ENCODE results near the gene ADK.

ADK gene

DNA sequence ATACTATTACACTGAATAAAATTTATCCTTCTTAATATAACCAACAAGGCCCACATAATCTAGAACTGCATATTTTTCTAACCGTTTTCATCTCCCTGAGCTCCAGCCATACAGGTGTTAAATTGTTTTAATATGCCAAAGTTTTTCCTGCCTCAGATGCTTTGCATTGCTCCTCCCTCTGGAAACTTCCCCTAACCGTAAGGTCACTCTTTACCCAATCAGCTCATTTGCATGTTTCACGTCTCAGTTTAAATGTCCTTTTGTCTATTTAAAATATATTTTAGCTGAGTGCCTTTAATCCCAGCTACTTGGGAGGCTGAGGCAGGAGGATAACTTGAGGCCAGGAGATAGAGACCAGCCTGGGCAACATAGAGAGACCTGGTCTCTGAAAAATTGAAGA is 228.5 kb downstream of the ADK start:
- CTCF ChIA-PET, result no interaction called here
- no peak overlapping the region for H3K4me3 ChIP-seq (ENCODE audit: low read depth, low read length)
- POLR2A ChIA-PET, result no interaction called here
- no peak for DNase-seq (ENCODE audit: low read depth, low spot score)
- TF ChIP-seq, protein P1, sequence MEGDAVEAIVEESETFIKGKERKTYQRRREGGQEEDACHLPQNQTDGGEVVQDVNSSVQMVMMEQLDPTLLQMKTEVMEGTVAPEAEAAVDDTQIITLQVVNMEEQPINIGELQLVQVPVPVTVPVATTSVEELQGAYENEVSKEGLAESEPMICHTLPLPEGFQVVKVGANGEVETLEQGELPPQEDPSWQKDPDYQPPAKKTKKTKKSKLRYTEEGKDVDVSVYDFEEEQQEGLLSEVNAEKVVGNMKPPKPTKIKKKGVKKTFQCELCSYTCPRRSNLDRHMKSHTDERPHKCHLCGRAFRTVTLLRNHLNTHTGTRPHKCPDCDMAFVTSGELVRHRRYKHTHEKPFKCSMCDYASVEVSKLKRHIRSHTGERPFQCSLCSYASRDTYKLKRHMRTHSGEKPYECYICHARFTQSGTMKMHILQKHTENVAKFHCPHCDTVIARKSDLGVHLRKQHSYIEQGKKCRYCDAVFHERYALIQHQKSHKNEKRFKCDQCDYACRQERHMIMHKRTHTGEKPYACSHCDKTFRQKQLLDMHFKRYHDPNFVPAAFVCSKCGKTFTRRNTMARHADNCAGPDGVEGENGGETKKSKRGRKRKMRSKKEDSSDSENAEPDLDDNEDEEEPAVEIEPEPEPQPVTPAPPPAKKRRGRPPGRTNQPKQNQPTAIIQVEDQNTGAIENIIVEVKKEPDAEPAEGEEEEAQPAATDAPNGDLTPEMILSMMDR (IDR thresholded peaks at IDR 0.05; ENCODE audit: insufficient read depth, low read length, missing control alignments), result no peak

DNA sequence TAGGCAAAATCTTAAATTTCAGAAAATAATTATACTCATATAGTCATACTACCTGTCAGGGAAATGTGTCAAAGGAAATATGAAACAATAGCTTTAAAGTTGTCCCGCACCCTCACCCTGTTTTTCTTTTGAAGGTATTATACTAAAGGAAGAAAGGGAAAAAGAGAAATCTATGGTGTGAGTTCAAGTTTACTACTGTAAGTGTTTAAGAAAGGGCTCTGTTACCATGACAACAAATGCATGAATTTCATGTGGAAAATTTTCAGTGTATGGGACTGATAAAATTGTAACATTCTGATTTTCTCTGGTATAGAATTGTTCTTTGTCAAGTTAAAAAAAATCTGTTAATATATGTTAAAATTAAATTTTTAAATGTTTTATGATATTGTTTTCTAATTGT is 229.8 kb downstream of the ADK start:
- no peak for DNase-seq (ENCODE audit: low read depth, low spot score)
- TF ChIP-seq, protein P1 (IDR thresholded peaks at IDR 0.05; ENCODE audit: insufficient read depth, low read length, missing control alignments), result no peak
- no peak overlapping the region for H3K4me3 ChIP-seq (ENCODE audit: low read depth, low read length)
- POLR2A ChIA-PET, result no interaction called here
- CTCF ChIA-PET, result no interaction called here

DNA sequence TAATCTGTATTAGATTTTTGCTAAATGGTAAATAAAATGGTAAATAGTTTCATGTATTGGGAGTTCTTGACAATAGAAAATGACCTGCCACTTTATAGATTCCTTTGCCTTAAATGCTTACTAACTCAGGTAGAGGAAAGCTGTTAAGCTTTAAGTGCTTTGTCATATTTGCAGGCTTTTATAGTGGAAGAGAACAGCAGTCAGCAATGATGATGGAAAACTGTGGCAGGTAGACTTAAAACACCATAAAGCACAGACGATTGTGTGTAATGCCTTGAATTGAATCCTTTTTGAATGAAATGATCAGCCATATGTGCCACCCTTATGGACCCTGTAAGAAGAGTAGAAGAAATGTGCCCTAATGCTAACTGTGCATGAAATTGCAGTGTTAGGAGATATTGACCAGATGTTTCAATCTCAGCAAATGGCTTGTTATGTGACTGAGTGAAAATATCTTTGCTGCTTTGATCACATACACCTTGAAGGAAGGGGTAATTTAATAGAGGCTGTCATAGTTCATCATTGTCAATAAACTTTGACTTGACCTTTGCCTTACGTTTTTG is 230.4 kb downstream of the ADK start:
- H3K4me3 ChIP-seq (ENCODE audit: low read depth, low read length), result no peak overlapping the region
- CTCF ChIA-PET, result no interaction called here
- no peak for DNase-seq (ENCODE audit: low read depth, low spot score)
- POLR2A ChIA-PET, result no interaction called here
- TF ChIP-seq, protein P1 (IDR thresholded peaks at IDR 0.05; ENCODE audit: insufficient read depth, low read length, missing control alignments), result no peak

DNA sequence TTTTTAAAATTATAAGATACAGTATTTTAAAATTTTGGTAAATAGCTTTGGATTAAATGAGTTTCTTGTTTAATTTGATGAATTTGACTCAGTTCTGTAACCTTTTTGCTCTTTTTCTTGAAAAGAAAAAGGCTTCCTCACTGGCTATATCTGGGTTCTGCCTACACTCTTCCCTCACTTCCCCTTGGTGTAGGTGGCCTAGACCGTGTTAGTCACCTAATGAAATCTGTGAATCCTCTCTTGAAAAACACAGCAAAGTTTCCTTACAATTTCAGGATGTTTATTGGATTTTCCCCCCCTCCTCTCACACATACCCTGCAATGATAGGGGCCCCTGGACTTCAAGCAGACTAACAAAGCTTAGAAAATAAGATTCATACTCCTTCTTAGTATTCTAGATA is 231.6 kb downstream of the ADK start:
- DNase-seq (ENCODE audit: low read depth, low spot score), result no peak
- TF ChIP-seq, protein P1 (IDR thresholded peaks at IDR 0.05; ENCODE audit: insufficient read depth, low read length, missing control alignments), result no peak
- ChIA-PET POLR2A (no interaction called here), CTCF (no interaction called here)
- H3K4me3 ChIP-seq (ENCODE audit: low read depth, low read length), result no peak overlapping the region

DNA sequence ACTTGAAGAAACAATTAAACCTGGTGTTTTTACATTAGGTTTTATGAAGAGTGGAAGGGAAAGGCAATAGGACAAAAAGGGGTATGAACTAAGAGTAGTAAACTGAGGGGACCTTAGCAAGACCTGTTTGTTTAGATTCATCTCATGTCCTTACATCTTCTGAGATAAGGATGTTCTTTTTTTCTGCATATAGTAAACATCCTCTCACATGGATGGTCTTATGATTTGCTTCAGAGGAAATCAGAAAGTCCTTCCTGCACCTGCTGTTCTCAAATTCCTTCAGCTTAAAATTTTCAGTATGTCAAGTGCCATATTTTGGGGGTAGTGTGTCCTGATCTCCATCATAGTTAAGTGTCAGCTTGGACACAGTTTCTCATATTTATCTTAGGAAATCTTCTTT is 232.6 kb downstream of the ADK start:
- CTCF ChIA-PET, result no interaction called here
- H3K4me3 ChIP-seq (ENCODE audit: low read depth, low read length), result no peak overlapping the region
- POLR2A ChIA-PET, result no interaction called here
- DNase-seq (ENCODE audit: low read depth, low spot score), result no peak
- TF ChIP-seq, protein P1 (IDR thresholded peaks at IDR 0.05; ENCODE audit: insufficient read depth, low read length, missing control alignments), result no peak

DNA sequence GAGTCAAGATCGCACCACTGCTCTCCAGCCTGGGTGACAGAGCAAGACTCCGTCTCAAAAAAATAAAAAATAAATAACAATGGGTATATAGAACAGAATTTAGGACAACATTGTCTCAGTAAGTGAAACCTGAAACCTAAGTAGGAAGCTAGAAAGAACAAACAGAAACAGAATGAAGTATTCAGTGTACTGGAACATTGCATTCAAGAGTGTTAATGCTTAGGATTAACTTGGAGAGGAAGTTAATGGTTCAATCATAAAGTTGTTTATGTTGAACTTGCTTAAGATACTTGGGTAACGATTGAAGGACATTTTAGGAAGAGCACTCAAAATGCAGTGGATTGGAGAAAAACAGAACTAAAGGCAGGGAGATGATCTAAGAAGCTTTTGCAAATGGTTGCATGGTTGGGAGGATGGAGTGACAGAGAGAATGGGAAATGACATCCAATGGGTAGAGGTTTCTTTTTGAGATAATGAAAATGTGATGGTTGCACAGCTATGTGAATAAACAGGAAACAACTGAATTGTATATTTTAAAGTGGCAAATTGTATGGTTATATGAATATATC is 233.7 kb downstream of the ADK start:
- TF ChIP-seq, protein P1 (IDR thresholded peaks at IDR 0.05; ENCODE audit: insufficient read depth, low read length, missing control alignments), result no peak
- DNase-seq (ENCODE audit: low read depth, low spot score), result no peak
- POLR2A ChIA-PET, result interaction anchor here (0.5 kb wide), 1 partner anchor 59 kb away, joined by 4 read pairs; no protein-coding TSS in a partner anchor
- CTCF ChIA-PET, result interaction anchor here (0.9 kb wide), 1 partner anchor 9 kb away, joined by 3 read pairs; no protein-coding TSS in a partner anchor
- no peak overlapping the region for H3K4me3 ChIP-seq (ENCODE audit: low read depth, low read length)
